ENCODE data around the gene SLC34A3.

- no peak for TF ChIP-seq CTCF (IDR thresholded peaks at IDR 0.05)
- TF ChIP-seq POLR2A (IDR thresholded peaks at IDR 0.05) = no peak
Observed at GRCh38 chr9:137202966-137203365, 27.7 kb upstream of the SLC34A3 start.

Data from thyroid gland (tissue), 4 donors.